ENCODE results near the gene ANAPC4.

GRCh38 chr4:25466966-25467697 is 90.1 kb downstream of the ANAPC4 start:
- TF ChIP-seq EZH2 (IDR thresholded peaks at IDR 0.05; ENCODE audit: insufficient read depth, low read length) (no peak), CTCF (IDR thresholded peaks at IDR 0.05; ENCODE audit: insufficient read depth, low read depth, low read length) (no peak)
